HCT116 (cell line): ENCODE measurements around the gene OR6A2. TPM values are rescaled to one million over a fixed set of nuclear protein-coding genes. Genes with fewer than 3 reads are reported as not detected.

Source experiments
- ATAC-seq: fragments of 200-7000 bp; cut with Tn5 transposase; 2 replicates; pipeline ENCODE4 v1.9.1; 2020; ENCODE audit warnings: mild to moderate bottlenecking, moderate library complexity
- BruUV-seq: library from RNA; stranded (reverse); fragments of 400-500 nt; replicated peaks from 2 replicates; lab custom pipeline; 2021; lab: Mats Ljungman, UMichigan
- CTCF ChIA-PET: fragments of 300-600 bp; sonication (Branson Sonifier 250); formaldehyde crosslinking; loops from one replicate; lab custom pipeline; 2021; ENCODE audit warnings: antibody characterized with exemption; lab: Charles Lee
- POLR2A ChIA-PET: fragments of 300-600, 350-600 bp; sonication (Branson Sonifier 250); formaldehyde crosslinking; loops from one replicate; lab custom pipeline; 2021; ENCODE audit warnings: antibody characterized with exemption; lab: Charles Lee
- RAD21 ChIA-PET, 2 experiments: fragments of 300-600 bp; sonication (Branson Sonifier 250); formaldehyde crosslinking; loops; one replicate each; lab custom pipeline; 2023; ENCODE audit warnings: low total read pairs in 2 of 2; ENCODE audit not compliant: uncharacterized antibody in 2 of 2, unreplicated experiment in 2 of 2, low non-redundant PET in 1 of 2; lab: Charles Lee
- DNase-seq: peaks from one replicate; pipeline ENCODE4 v3.0.0-alpha.2; 2010; ENCODE audit warnings: low read depth, low spot score
- H2AFZ ChIP-seq: fragments of 200-600 bp; shearing (Covaris generic), sonication (generic); 2 replicates; pipeline ENCODE4 v1.6.1; 2017; ENCODE audit warnings: low read depth, mixed run types, mixed read lengths, antibody characterized with exemption, low read length; ENCODE audit not compliant: poor library complexity, severe bottlenecking
- H3K27ac ChIP-seq: 2 replicates; pipeline ENCODE4 v1.5.1; 2012; ENCODE audit warnings: low read depth, low read length
- H3K27me3 ChIP-seq: fragments of 200-600 bp; sonication (generic); 2 replicates; pipeline ENCODE4 v1.6.1; 2016; ENCODE audit warnings: mixed run types, low read length, mixed read lengths; ENCODE audit not compliant: insufficient read depth
- H3K36me3 ChIP-seq, 2 experiments: fragments of 200-500 bp in 1 of 2; fragments of 200-600 bp in 1 of 2; sonication (Bioruptor generic) in 1 of 2; sonication (generic) in 1 of 2; 2 replicates each; pipeline versions ENCODE4 v1.5.1 to v1.6.1; 2014 to 2016; ENCODE audit warnings: low read length in 2 of 2, inconsistent platforms in 1 of 2, mixed read lengths in 1 of 2, mixed run types in 1 of 2; ENCODE audit not compliant: insufficient read depth in 2 of 2, control insufficient read depth in 1 of 2
- H3K4me1 ChIP-seq, 2 experiments: fragments of 200-600 bp in 1 of 2; sonication (generic) in 1 of 2; 2 replicates each; pipeline versions ENCODE4 v1.5.1 to v1.6.1; 2012 to 2017; ENCODE audit warnings: low read length in 2 of 2, inconsistent platforms in 1 of 2, mild to moderate bottlenecking in 1 of 2, mixed read lengths in 1 of 2, mixed run types in 1 of 2, moderate library complexity in 1 of 2; ENCODE audit not compliant: insufficient read depth in 2 of 2, control insufficient read depth in 1 of 2
- H3K4me2 ChIP-seq: fragments of 200-600 bp; sonication (generic); 2 replicates; pipeline ENCODE4 v1.6.1; 2017; ENCODE audit warnings: mixed run types, low read length, mixed read lengths
- H3K4me3 ChIP-seq, 2 experiments: fragments of 200-600 bp in 1 of 2; sonication (generic) in 1 of 2; replicated peaks in 1 of 2; 2 replicates each; pipeline ENCODE4 v1.5.1; 2011 to 2016; ENCODE audit warnings: low read length in 2 of 2, control low read depth in 1 of 2, low read depth in 1 of 2, mild to moderate bottlenecking in 1 of 2, mixed read lengths in 1 of 2, mixed run types in 1 of 2
- H3K79me2 ChIP-seq: fragments of 200-600 bp; sonication (generic); 2 replicates; pipeline ENCODE4 v1.6.1; 2017; ENCODE audit warnings: mild to moderate bottlenecking, mixed run types, low read length, moderate library complexity, mixed read lengths; ENCODE audit not compliant: insufficient read depth
- H3K9ac ChIP-seq: fragments of 200-600 bp; sonication (generic); 2 replicates; pipeline ENCODE4 v1.6.1; 2016; ENCODE audit warnings: low read length, mixed read lengths
- H3K9me2 ChIP-seq: fragments of 200-600 bp; sonication (generic), shearing (Covaris generic); 2 replicates; pipeline ENCODE4 v1.6.1; 2017; ENCODE audit warnings: mixed run types, mild to moderate bottlenecking, moderate library complexity; ENCODE audit not compliant: insufficient read depth
- H3K9me3 ChIP-seq, 2 experiments: fragments of 200-500 bp in 1 of 2; fragments of 200-600 bp in 1 of 2; sonication (Bioruptor generic) in 1 of 2; sonication (generic) in 1 of 2; 2 replicates each; pipeline ENCODE4 v1.6.1; 2014 to 2017; ENCODE audit warnings: low read length in 2 of 2, mixed read lengths in 2 of 2, inconsistent platforms in 1 of 2, low read depth in 1 of 2, mild to moderate bottlenecking in 1 of 2, mixed run types in 1 of 2, moderate library complexity in 1 of 2; ENCODE audit not compliant: control insufficient read depth in 1 of 2, insufficient read depth in 1 of 2
- H4K20me1 ChIP-seq: fragments of 200-600 bp; sonication (generic), shearing (Covaris generic); 2 replicates; pipeline ENCODE4 v1.6.1; 2017; ENCODE audit warnings: mixed run types, mild to moderate bottlenecking, moderate library complexity; ENCODE audit not compliant: insufficient read depth
- CBX3 ChIP-seq: IDR thresholded peaks from 2 replicates; pipeline ENCODE4 v1.6.1; 2012; ENCODE audit warnings: low read depth
- CEBPB ChIP-seq: IDR thresholded peaks from 2 replicates; pipeline ENCODE4 v1.6.1; 2012; ENCODE audit warnings: low read depth
- CTCF ChIP-seq, 3 experiments: fragments of 200-600 bp in 1 of 3; sonication (generic) in 1 of 3; IDR thresholded peaks in 2 of 3; conservative IDR thresholded peaks in 1 of 3; 2 replicates each; pipeline ENCODE4 v1.5.1; 2012 to 2017; ENCODE audit warnings: low read depth in 2 of 3, low read length in 2 of 3, antibody characterized with exemption in 1 of 3, borderline replicate concordance in 1 of 3, control low read depth in 1 of 3, mild to moderate bottlenecking in 1 of 3, mixed read lengths in 1 of 3, mixed run types in 1 of 3, moderate library complexity in 1 of 3; ENCODE audit not compliant: insufficient read depth in 1 of 3
- EGR1 ChIP-seq: IDR thresholded peaks from 2 replicates; pipeline ENCODE4 v1.6.1; 2012; ENCODE audit warnings: low read depth
- EZH2 ChIP-seq: fragments of 200-600 bp; sonication (generic); IDR thresholded peaks from 2 replicates; pipeline ENCODE4 v1.6.1; 2017; ENCODE audit warnings: antibody characterized with exemption, mixed run types
- EZH2phosphoT487 ChIP-seq: fragments of 200-600 bp; IDR thresholded peaks from 2 replicates; pipeline ENCODE4 v1.6.1; 2018; ENCODE audit warnings: antibody characterized with exemption, borderline replicate concordance
- JUND ChIP-seq: IDR thresholded peaks from 2 replicates; pipeline ENCODE4 v1.6.1; 2012
- MAX ChIP-seq: IDR thresholded peaks from 2 replicates; pipeline ENCODE4 v1.6.1; 2012
- POLR2A ChIP-seq: IDR thresholded peaks from 2 replicates; pipeline ENCODE4 v1.7.0; 2011; ENCODE audit warnings: borderline replicate concordance; ENCODE audit not compliant: insufficient read depth, insufficient read length; ENCODE audit errors: extremely low read depth
- POLR2AphosphoS5 ChIP-seq: IDR thresholded peaks from 2 replicates; pipeline ENCODE4 v1.6.1; 2011; ENCODE audit warnings: mild to moderate bottlenecking, low read depth, low read length, moderate library complexity
- RAD21 ChIP-seq: IDR thresholded peaks from 2 replicates; pipeline ENCODE4 v1.6.1; 2012; ENCODE audit warnings: low read depth, mild to moderate bottlenecking
- SP1 ChIP-seq: IDR thresholded peaks from 2 replicates; pipeline ENCODE4 v1.6.1; 2012; ENCODE audit warnings: low read depth
- SRF ChIP-seq: IDR thresholded peaks from 2 replicates; pipeline ENCODE4 v1.6.1; 2012; ENCODE audit warnings: low read depth
- TCF7L2 ChIP-seq: IDR thresholded peaks from 2 replicates; pipeline ENCODE4 v1.7.0; 2011; ENCODE audit warnings: borderline replicate concordance, inconsistent platforms; ENCODE audit not compliant: insufficient read depth, insufficient read length; ENCODE audit errors: extremely low read depth
- YY1 ChIP-seq: IDR thresholded peaks from 2 replicates; pipeline ENCODE4 v1.6.1; 2011; ENCODE audit warnings: low read length, low read depth, moderate library complexity, mild to moderate bottlenecking; ENCODE audit not compliant: insufficient replicate concordance; ENCODE audit errors: extremely low read depth
- ZBTB33 ChIP-seq: IDR thresholded peaks from 2 replicates; pipeline ENCODE4 v1.6.1; 2011; ENCODE audit warnings: mild to moderate bottlenecking, low read length, moderate library complexity; ENCODE audit not compliant: insufficient replicate concordance; ENCODE audit errors: extremely low read depth
- ZFX ChIP-seq: fragments of 450-650 bp; IDR thresholded peaks from 2 replicates; pipeline ENCODE4 v1.6.1; 2017
- ZNF274 ChIP-seq: fragments of 200-500 bp; sonication (Bioruptor generic); IDR thresholded peaks from 2 replicates; pipeline ENCODE4 v1.6.1; 2014; ENCODE audit warnings: mild to moderate bottlenecking, low read depth, low read length, inconsistent platforms
- intact Hi-C: fragments of 100-400 bp; cut with micrococcal nuclease; formaldehyde crosslinking; loops from 2 replicates; pipeline ENCODE4 v1.10.0; 2022
- total RNA-seq: library from RNA; stranded (reverse); gene quantifications from one replicate; pipeline ENCODE4 v1.2.1, GENCODE V29; 2021; ENCODE audit not compliant: unreplicated experiment

Gene OR6A2
- total RNA-seq, 1 experiment from 2014 or later, result 0.22 TPM

GRCh38 chr11:6745018-6745417, 54.5 kb downstream of the OR6A2 start:
- ChIA-PET RAD21 (no interaction called here), POLR2A (no interaction called here), CTCF (interaction anchor here (1.7 kb wide), 1 partner anchor 11 kb away, joined by 18 read pairs; no protein-coding TSS in a partner anchor)
- Histone ChIP-seq H3K4me3 (no peak overlapping the region), H3K79me2 (no peaks in the 10 kb centered on the region), H3K36me3 (no peaks in the 10 kb centered on the region), H4K20me1 (no peaks in the 10 kb centered on the region), H3K27ac (no peak overlapping the region), H3K9me3 (no peaks in the 10 kb centered on the region), H3K9ac (no peak overlapping the region), H3K4me2 (no peak overlapping the region), H3K9me2 (no peaks in the 10 kb centered on the region), H3K4me1 (no peaks in the 10 kb centered on the region), H3K27me3 (peaks cover 88% of the 10 kb centered on the region), H2AFZ (no peak overlapping the region)
- no TSS peak for BruUV-seq
- TF ChIP-seq ZNF274, result no peak
- TF ChIP-seq SRF, result no peak
- no peak for TF ChIP-seq POLR2A
- no peak for TF ChIP-seq EZH2
- no peak for TF ChIP-seq RAD21
- TF ChIP-seq POLR2AphosphoS5, result no peak
- no peak for TF ChIP-seq CTCF (IDR thresholded peaks at IDR 0.05 in 2 of 3, conservative IDR thresholded peaks at IDR 0.05 in 1 of 3; ENCODE audit: borderline replicate concordance in 1 of 3, insufficient read depth in 1 of 3, low read depth in 2 of 3, low read length in 2 of 3)
- no peak for TF ChIP-seq ZFX
- no peak for TF ChIP-seq MAX
- no peak for TF ChIP-seq EZH2phosphoT487
- no peak for TF ChIP-seq SP1
- TF ChIP-seq CBX3, result no peak
- TF ChIP-seq TCF7L2, result no peak
- no peak for TF ChIP-seq JUND
- no peak for TF ChIP-seq EGR1
- TF ChIP-seq ZBTB33, result no peak
- no peak for TF ChIP-seq CEBPB
- no peak for TF ChIP-seq YY1
- intact Hi-C loops, result no loop called here
- DNase-seq (no peak), ATAC-seq (no peak)
